Central memory CD8-positive, alpha-beta T cell (primary cell): ENCODE results near the gene BICRAL.
"Not testable (repeated sequence)": the region's sequence is repeated elsewhere in the genome, so short reads cannot be mapped to it uniquely, and the experiment has no call there.

Experiments used
- ATAC-seq: fragments of 150-1000 bp; cut with Tn5 transposase; replicated peaks from 2 replicates; pipeline ENCODE4 v1.10.0; 2022; ENCODE audit warnings: mild to moderate bottlenecking, moderate FRiP score, moderate number of reproducible peaks; ENCODE audit not compliant: poor library complexity, severe bottlenecking; ENCODE audit errors: extremely low read depth
- DNase-seq, 2 donors: peaks; one replicate each; pipeline ENCODE4 v3.0.0; 2021; ENCODE audit warnings: low spot score in 2 of 2
- H3K27ac Mint-ChIP-seq: one replicate; pipeline ENCODE4 v1.8.0; 2022; ENCODE audit warnings: low read depth, mild to moderate bottlenecking, moderate library complexity, mixed read lengths
- H3K27me3 Mint-ChIP-seq: one replicate; pipeline ENCODE4 v1.8.0; 2022; ENCODE audit warnings: mixed read lengths
- H3K36me3 Mint-ChIP-seq: one replicate; pipeline ENCODE4 v1.8.0; 2022; ENCODE audit warnings: mild to moderate bottlenecking, moderate library complexity, mixed read lengths; ENCODE audit not compliant: insufficient read depth
- H3K4me1 Mint-ChIP-seq: one replicate; pipeline ENCODE4 v1.8.0; 2022; ENCODE audit warnings: mixed read lengths
- H3K4me3 Mint-ChIP-seq: one replicate; pipeline ENCODE4 v1.8.0; 2022; ENCODE audit warnings: mild to moderate bottlenecking, moderate library complexity, mixed read lengths
- H3K9me3 Mint-ChIP-seq: one replicate; pipeline ENCODE4 v1.8.0; 2022; ENCODE audit warnings: mixed read lengths

Gene BICRAL

GRCh38 chr6:42781796-42782688 lies at the start of gene BICRAL:
TSS of gene BICRAL (plus strand) at chr6:42782052. CDS start at chr6:42822023, 39,971 bp downstream.
- Mint-ChIP-seq H3K4me1 (peaks cover 30% of the 10 kb centered on the region), H3K27ac (no peak within 1 kb of the TSS), H3K4me3 (no peak within 1 kb of the TSS), H3K27me3 (no peaks in the 10 kb centered on the region), H3K36me3 (peaks cover 39% of the 10 kb centered on the region), H3K9me3 (no peaks in the 10 kb centered on the region)
- peak; percentile 12 for ATAC-seq
- peak; percentile 56 to 67 for DNase-seq

- DNase-seq, H3K9me3 Mint-ChIP-seq, H3K27me3 Mint-ChIP-seq, H3K4me1 Mint-ChIP-seq, H3K36me3 Mint-ChIP-seq, ATAC-seq, H3K27ac Mint-ChIP-seq, H3K4me3 Mint-ChIP-seq: not testable (repeated sequence)
These were observed 47.9 kb upstream of the BICRAL start for GRCh38 chr6:42733867-42734481.

- no peak overlapping the region for H3K4me3 Mint-ChIP-seq
- H3K4me1 Mint-ChIP-seq, result no peaks in the 10 kb centered on the region
- H3K9me3 Mint-ChIP-seq, result no peaks in the 10 kb centered on the region
- H3K27ac Mint-ChIP-seq, result peak overlapping the region; percentile 72
- H3K27me3 Mint-ChIP-seq, result no peaks in the 10 kb centered on the region
- H3K36me3 Mint-ChIP-seq, result peaks cover 2% of the 10 kb centered on the region
- DNase-seq (no peak), ATAC-seq (no peak)
These were observed 45.9 kb upstream of the BICRAL start for GRCh38 chr6:42735976-42736375.

GRCh38 chr6:42740725-42741124 lies 41.1 kb upstream of the BICRAL start:
- no peak overlapping the region for H3K4me3 Mint-ChIP-seq
- DNase-seq (no peak), ATAC-seq (no peak)
- no peaks in the 10 kb centered on the region for H3K27me3 Mint-ChIP-seq
- no peak overlapping the region for H3K27ac Mint-ChIP-seq
- peaks cover 2% of the 10 kb centered on the region for H3K4me1 Mint-ChIP-seq
- H3K9me3 Mint-ChIP-seq, result no peaks in the 10 kb centered on the region
- peaks cover 13% of the 10 kb centered on the region for H3K36me3 Mint-ChIP-seq

GRCh38 chr6:42742116-42742894 lies 39.5 kb upstream of the BICRAL start:
- Mint-ChIP-seq H3K36me3 (peaks cover 26% of the 10 kb centered on the region), H3K27ac (peak overlapping the region; percentile 17), H3K4me1 (peaks cover 8% of the 10 kb centered on the region), H3K4me3 (no peak overlapping the region), H3K27me3 (no peaks in the 10 kb centered on the region), H3K9me3 (no peaks in the 10 kb centered on the region)
- ATAC-seq (no peak), DNase-seq (no peak)

GRCh38 chr6:42744351-42744893 lies 37.4 kb upstream of the BICRAL start:
- Mint-ChIP-seq H3K36me3 (peaks cover 29% of the 10 kb centered on the region), H3K27ac (no peak overlapping the region), H3K27me3 (no peaks in the 10 kb centered on the region), H3K4me1 (peaks cover 26% of the 10 kb centered on the region), H3K9me3 (no peaks in the 10 kb centered on the region), H3K4me3 (peak overlapping the region; percentile 94)
- DNase-seq (no peak), ATAC-seq (no peak)

- H3K27ac Mint-ChIP-seq, result peak overlapping the region; percentile 97
- H3K4me3 Mint-ChIP-seq, result peak overlapping the region; percentile 94
- no peak for ATAC-seq
- DNase-seq, result peak in 1 of 2 donors; percentile 10
- peaks cover 29% of the 10 kb centered on the region for H3K36me3 Mint-ChIP-seq
- no peaks in the 10 kb centered on the region for H3K27me3 Mint-ChIP-seq
- no peaks in the 10 kb centered on the region for H3K9me3 Mint-ChIP-seq
- H3K4me1 Mint-ChIP-seq, result peaks cover 27% of the 10 kb centered on the region
These were observed 36.7 kb upstream of the BICRAL start for GRCh38 chr6:42745083-42745639.

- no peaks in the 10 kb centered on the region for H3K9me3 Mint-ChIP-seq
- H3K4me3 Mint-ChIP-seq, result peak within 1 kb of the TSS; percentile 94
- peak within 1 kb of the TSS; percentile 97 for H3K27ac Mint-ChIP-seq
These were observed 36.0 kb upstream of the BICRAL start, which contains the start of gene TBCC for GRCh38 chr6:42745640-42746462. TSS of gene TBCC (minus strand) at chr6:42746103. CDS start at chr6:42746073, 30 bp downstream.

GRCh38 chr6:42746463-42747391 lies 35.1 kb upstream of the BICRAL start:
- peak overlapping the region; percentile 94 for H3K4me3 Mint-ChIP-seq
- no peaks in the 10 kb centered on the region for H3K27me3 Mint-ChIP-seq
- ATAC-seq (peak; percentile 48), DNase-seq (peak; percentile 67 to 70)
- peak overlapping the region; percentile 97 for H3K27ac Mint-ChIP-seq
- peaks cover 27% of the 10 kb centered on the region for H3K4me1 Mint-ChIP-seq
- H3K36me3 Mint-ChIP-seq, result peaks cover 32% of the 10 kb centered on the region
- no peaks in the 10 kb centered on the region for H3K9me3 Mint-ChIP-seq

More at GRCh38 chr6:42745640-42746462, 36.0 kb upstream of the BICRAL start, which contains the start of gene TBCC:
- peaks cover 27% of the 10 kb centered on the region for H3K4me1 Mint-ChIP-seq
- ATAC-seq, result peak; percentile 80
- peak; percentile 73 to 91 for DNase-seq
- peaks cover 32% of the 10 kb centered on the region for H3K36me3 Mint-ChIP-seq
- no peaks in the 10 kb centered on the region for H3K27me3 Mint-ChIP-seq

- peaks cover 29% of the 10 kb centered on the region for H3K36me3 Mint-ChIP-seq
- DNase-seq, result no peak
- ATAC-seq, result no peak
- H3K4me3 Mint-ChIP-seq, result peak overlapping the region; percentile 94
- H3K27ac Mint-ChIP-seq, result peak overlapping the region; percentile 97
- no peaks in the 10 kb centered on the region for H3K27me3 Mint-ChIP-seq
- H3K9me3 Mint-ChIP-seq, result no peaks in the 10 kb centered on the region
- H3K4me1 Mint-ChIP-seq, result peaks cover 30% of the 10 kb centered on the region
These were observed 33.5 kb upstream of the BICRAL start for GRCh38 chr6:42748203-42748898.
